Measurements from ENCODE around the gene CAPN12.

The CAPN12 gene

GRCh38 chr19:38709119-38709518 is 35.2 kb downstream of the CAPN12 start:
- DNase-seq = no peak

GRCh38 chr19:38708413-38709024 is 35.8 kb downstream of the CAPN12 start:
- DNase-seq = no peak

- DNase-seq = no peak
Measured at GRCh38 chr19:38707512-38708114, 36.7 kb downstream of the CAPN12 start.

GRCh38 chr19:38706792-38707511 is 37.3 kb downstream of the CAPN12 start:
- no peak for DNase-seq

GRCh38 chr19:38705197-38706019 is 38.9 kb downstream of the CAPN12 start:
- no peak for DNase-seq

- no peak for DNase-seq
Measured at GRCh38 chr19:38704488-38705026, 39.7 kb downstream of the CAPN12 start.

GRCh38 chr19:38703509-38703908 is 40.8 kb downstream of the CAPN12 start:
- DNase-seq = no peak

GRCh38 chr19:38702278-38702677 is 42.0 kb downstream of the CAPN12 start:
- DNase-seq = no peak

- no peak for DNase-seq
Measured at GRCh38 chr19:38701455-38702063, 42.7 kb downstream of the CAPN12 start.

- DNase-seq = no peak
Measured at GRCh38 chr19:38700902-38701454, 43.3 kb downstream of the CAPN12 start.

- DNase-seq = no peak
Measured at GRCh38 chr19:38700350-38700901, 43.8 kb downstream of the CAPN12 start.

- DNase-seq = no peak
Measured at GRCh38 chr19:38699647-38700349, 44.5 kb downstream of the CAPN12 start.

GRCh38 chr19:38699027-38699346 is 45.3 kb downstream of the CAPN12 start:
- DNase-seq = no peak

- no peak for DNase-seq
Measured at GRCh38 chr19:38698225-38699026, 45.8 kb downstream of the CAPN12 start.

- DNase-seq = no peak
Measured at GRCh38 chr19:38697641-38698071, 46.6 kb downstream of the CAPN12 start.

GRCh38 chr19:38697197-38697596 is 47.1 kb downstream of the CAPN12 start:
- no peak for DNase-seq

- no peak for DNase-seq
Measured at GRCh38 chr19:38696729-38697055, 47.6 kb downstream of the CAPN12 start.

GRCh38 chr19:38695832-38696728 is 48.2 kb downstream of the CAPN12 start:
- DNase-seq = no peak

- no peak for DNase-seq
Measured at GRCh38 chr19:38695317-38695683, 49.0 kb downstream of the CAPN12 start.
